HepG2 (cell line): ENCODE results near the gene KRTAP1-4.

Source experiments
- DPF2 ChIP-seq: sonication (generic); formaldehyde crosslinking; IDR thresholded peaks from 2 replicates; pipeline ENCODE4 v1.4.0; 2020; ENCODE audit warnings: mild to moderate bottlenecking, low read depth, missing genetic modification reagents, borderline replicate concordance
- EP300 ChIP-seq, 3 experiments: sonication (generic) in 1 of 3; formaldehyde crosslinking in 1 of 3; IDR thresholded peaks; 2 replicates each; pipeline versions ENCODE4 v1.5.1 to v1.6.1; 2011 to 2020; ENCODE audit warnings: low read depth in 2 of 3, low read length in 2 of 3, borderline replicate concordance in 1 of 3, improper control_type of control experiment in 1 of 3, mild to moderate bottlenecking in 1 of 3, missing genetic modification reagents in 1 of 3, moderate library complexity in 1 of 3
- HIVEP1 ChIP-seq: sonication (generic); formaldehyde crosslinking; IDR thresholded peaks from 2 replicates; pipeline ENCODE4 v1.4.0; 2020; ENCODE audit warnings: mild to moderate bottlenecking, missing genetic modification reagents
- PHF8 ChIP-seq: sonication (generic); formaldehyde crosslinking; IDR thresholded peaks from 2 replicates; pipeline ENCODE4 v1.5.0; 2020; ENCODE audit warnings: missing genetic modification reagents
- POLR2A ChIP-seq, 2 experiments: IDR thresholded peaks; 2 replicates each; pipeline ENCODE4 v1.6.1; 2011; ENCODE audit warnings: low read depth in 2 of 2, low read length in 2 of 2, mild to moderate bottlenecking in 1 of 2, moderate library complexity in 1 of 2; ENCODE audit not compliant: insufficient read depth in 1 of 2
- POLR2AphosphoS5 ChIP-seq: IDR thresholded peaks from 2 replicates; pipeline ENCODE4 v1.6.1; 2012; ENCODE audit warnings: low read depth, low read length
- RAD21 ChIP-seq: fragments of 450-650 bp; formaldehyde crosslinking; IDR thresholded peaks from 2 replicates; pipeline ENCODE4 v1.5.0; 2020; ENCODE audit warnings: mild to moderate bottlenecking
- SETDB1 ChIP-seq: sonication (generic); formaldehyde crosslinking; IDR thresholded peaks from 2 replicates; pipeline ENCODE4 v1.5.1; 2020; ENCODE audit warnings: missing genetic modification reagents, mild to moderate bottlenecking, borderline replicate concordance
- TF ChIP-seq, protein P1 (sequence below): sonication (generic); formaldehyde crosslinking; IDR thresholded peaks from 2 replicates; pipeline ENCODE4 v1.8.1; 2022; ENCODE audit warnings: low read depth, mild to moderate bottlenecking, missing genetic modification reagents
- TF ChIP-seq, protein P2 (sequence below), 2 experiments: IDR thresholded peaks; 2 replicates each; pipeline ENCODE4 v1.6.1; 2011 to 2012; ENCODE audit warnings: low read length in 2 of 2, borderline replicate concordance in 1 of 2, low read depth in 1 of 2, mild to moderate bottlenecking in 1 of 2, moderate library complexity in 1 of 2
- TF ChIP-seq, protein P3 (sequence below): sonication (generic); formaldehyde crosslinking; IDR thresholded peaks from 2 replicates; pipeline ENCODE4 v1.5.0; 2020; ENCODE audit warnings: missing genetic modification reagents
- TF ChIP-seq, protein P4 (sequence below): sonication (generic); formaldehyde crosslinking; IDR thresholded peaks from 2 replicates; pipeline ENCODE4 v1.4.0; 2020; ENCODE audit warnings: missing genetic modification reagents

DNA sequence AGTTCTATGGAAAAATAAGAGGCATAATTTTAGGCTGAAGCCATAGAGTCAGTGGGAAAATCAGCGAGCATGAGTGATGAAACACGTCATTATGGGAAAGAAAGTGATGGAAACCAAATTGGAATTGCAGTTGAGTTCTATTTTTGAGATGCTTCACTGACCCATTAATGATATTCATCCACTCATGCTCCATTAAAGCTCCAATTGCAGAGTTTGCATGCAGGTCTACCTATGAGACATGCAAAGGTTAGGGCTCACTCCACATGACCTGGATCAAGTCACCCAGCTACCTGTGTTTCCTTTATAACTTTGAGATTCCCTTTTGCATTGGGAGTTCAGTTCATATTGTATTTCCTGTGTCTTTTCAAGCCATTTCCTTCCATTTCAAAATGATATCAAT lies 43.7 kb upstream of the KRTAP1-4 start:
- TF ChIP-seq, protein P1, sequence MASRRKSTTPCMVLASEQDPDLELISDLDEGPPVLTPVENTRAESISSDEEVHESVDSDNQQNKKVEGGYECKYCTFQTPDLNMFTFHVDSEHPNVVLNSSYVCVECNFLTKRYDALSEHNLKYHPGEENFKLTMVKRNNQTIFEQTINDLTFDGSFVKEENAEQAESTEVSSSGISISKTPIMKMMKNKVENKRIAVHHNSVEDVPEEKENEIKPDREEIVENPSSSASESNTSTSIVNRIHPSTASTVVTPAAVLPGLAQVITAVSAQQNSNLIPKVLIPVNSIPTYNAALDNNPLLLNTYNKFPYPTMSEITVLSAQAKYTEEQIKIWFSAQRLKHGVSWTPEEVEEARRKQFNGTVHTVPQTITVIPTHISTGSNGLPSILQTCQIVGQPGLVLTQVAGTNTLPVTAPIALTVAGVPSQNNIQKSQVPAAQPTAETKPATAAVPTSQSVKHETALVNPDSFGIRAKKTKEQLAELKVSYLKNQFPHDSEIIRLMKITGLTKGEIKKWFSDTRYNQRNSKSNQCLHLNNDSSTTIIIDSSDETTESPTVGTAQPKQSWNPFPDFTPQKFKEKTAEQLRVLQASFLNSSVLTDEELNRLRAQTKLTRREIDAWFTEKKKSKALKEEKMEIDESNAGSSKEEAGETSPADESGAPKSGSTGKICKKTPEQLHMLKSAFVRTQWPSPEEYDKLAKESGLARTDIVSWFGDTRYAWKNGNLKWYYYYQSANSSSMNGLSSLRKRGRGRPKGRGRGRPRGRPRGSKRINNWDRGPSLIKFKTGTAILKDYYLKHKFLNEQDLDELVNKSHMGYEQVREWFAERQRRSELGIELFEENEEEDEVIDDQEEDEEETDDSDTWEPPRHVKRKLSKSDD (CRISPR knock-in tag) = no peak
- no peak for TF ChIP-seq POLR2AphosphoS5
- no peak for TF ChIP-seq HIVEP1 (CRISPR knock-in tag)
- TF ChIP-seq EP300 (IDR thresholded peaks at IDR 0.05; ENCODE audit: low read depth in 2 of 2, low read length in 2 of 2) = no peak
- TF ChIP-seq EP300 (CRISPR knock-in tag; IDR thresholded peaks at IDR 0.05; ENCODE audit: borderline replicate concordance) = no peak
- TF ChIP-seq PHF8 (CRISPR knock-in tag) = no peak
- TF ChIP-seq POLR2A (IDR thresholded peaks at IDR 0.05; ENCODE audit: insufficient read depth in 1 of 2, low read depth in 2 of 2, low read length in 2 of 2) = no peak
- no peak for TF ChIP-seq DPF2 (CRISPR knock-in tag)
- TF ChIP-seq, protein P2, sequence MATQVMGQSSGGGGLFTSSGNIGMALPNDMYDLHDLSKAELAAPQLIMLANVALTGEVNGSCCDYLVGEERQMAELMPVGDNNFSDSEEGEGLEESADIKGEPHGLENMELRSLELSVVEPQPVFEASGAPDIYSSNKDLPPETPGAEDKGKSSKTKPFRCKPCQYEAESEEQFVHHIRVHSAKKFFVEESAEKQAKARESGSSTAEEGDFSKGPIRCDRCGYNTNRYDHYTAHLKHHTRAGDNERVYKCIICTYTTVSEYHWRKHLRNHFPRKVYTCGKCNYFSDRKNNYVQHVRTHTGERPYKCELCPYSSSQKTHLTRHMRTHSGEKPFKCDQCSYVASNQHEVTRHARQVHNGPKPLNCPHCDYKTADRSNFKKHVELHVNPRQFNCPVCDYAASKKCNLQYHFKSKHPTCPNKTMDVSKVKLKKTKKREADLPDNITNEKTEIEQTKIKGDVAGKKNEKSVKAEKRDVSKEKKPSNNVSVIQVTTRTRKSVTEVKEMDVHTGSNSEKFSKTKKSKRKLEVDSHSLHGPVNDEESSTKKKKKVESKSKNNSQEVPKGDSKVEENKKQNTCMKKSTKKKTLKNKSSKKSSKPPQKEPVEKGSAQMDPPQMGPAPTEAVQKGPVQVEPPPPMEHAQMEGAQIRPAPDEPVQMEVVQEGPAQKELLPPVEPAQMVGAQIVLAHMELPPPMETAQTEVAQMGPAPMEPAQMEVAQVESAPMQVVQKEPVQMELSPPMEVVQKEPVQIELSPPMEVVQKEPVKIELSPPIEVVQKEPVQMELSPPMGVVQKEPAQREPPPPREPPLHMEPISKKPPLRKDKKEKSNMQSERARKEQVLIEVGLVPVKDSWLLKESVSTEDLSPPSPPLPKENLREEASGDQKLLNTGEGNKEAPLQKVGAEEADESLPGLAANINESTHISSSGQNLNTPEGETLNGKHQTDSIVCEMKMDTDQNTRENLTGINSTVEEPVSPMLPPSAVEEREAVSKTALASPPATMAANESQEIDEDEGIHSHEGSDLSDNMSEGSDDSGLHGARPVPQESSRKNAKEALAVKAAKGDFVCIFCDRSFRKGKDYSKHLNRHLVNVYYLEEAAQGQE (IDR thresholded peaks at IDR 0.05; ENCODE audit: borderline replicate concordance in 1 of 2, low read depth in 1 of 2, low read length in 2 of 2) = no peak
- no peak for TF ChIP-seq SETDB1 (CRISPR knock-in tag)
- TF ChIP-seq, protein P3, sequence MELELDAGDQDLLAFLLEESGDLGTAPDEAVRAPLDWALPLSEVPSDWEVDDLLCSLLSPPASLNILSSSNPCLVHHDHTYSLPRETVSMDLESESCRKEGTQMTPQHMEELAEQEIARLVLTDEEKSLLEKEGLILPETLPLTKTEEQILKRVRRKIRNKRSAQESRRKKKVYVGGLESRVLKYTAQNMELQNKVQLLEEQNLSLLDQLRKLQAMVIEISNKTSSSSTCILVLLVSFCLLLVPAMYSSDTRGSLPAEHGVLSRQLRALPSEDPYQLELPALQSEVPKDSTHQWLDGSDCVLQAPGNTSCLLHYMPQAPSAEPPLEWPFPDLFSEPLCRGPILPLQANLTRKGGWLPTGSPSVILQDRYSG (CRISPR knock-in tag) = no peak
- TF ChIP-seq RAD21 (CRISPR knock-in tag) = no peak
- TF ChIP-seq, protein P4, sequence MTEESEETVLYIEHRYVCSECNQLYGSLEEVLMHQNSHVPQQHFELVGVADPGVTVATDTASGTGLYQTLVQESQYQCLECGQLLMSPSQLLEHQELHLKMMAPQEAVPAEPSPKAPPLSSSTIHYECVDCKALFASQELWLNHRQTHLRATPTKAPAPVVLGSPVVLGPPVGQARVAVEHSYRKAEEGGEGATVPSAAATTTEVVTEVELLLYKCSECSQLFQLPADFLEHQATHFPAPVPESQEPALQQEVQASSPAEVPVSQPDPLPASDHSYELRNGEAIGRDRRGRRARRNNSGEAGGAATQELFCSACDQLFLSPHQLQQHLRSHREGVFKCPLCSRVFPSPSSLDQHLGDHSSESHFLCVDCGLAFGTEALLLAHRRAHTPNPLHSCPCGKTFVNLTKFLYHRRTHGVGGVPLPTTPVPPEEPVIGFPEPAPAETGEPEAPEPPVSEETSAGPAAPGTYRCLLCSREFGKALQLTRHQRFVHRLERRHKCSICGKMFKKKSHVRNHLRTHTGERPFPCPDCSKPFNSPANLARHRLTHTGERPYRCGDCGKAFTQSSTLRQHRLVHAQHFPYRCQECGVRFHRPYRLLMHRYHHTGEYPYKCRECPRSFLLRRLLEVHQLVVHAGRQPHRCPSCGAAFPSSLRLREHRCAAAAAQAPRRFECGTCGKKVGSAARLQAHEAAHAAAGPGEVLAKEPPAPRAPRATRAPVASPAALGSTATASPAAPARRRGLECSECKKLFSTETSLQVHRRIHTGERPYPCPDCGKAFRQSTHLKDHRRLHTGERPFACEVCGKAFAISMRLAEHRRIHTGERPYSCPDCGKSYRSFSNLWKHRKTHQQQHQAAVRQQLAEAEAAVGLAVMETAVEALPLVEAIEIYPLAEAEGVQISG (CRISPR knock-in tag) = no peak
